ENCODE data around the gene MYO3A.

MYO3A gene

GRCh38 chr10:26219676-26220075, 285.6 kb downstream of the MYO3A start:
- H3K27ac ChIP-seq = no peak overlapping the region
- TF ChIP-seq CTCF (conservative IDR thresholded peaks at IDR 0.05) = no peak

GRCh38 chr10:26220901-26221300, 286.9 kb downstream of the MYO3A start:
- no peak for TF ChIP-seq CTCF (conservative IDR thresholded peaks at IDR 0.05)
- H3K27ac ChIP-seq = no peak overlapping the region

- no peak for TF ChIP-seq CTCF (conservative IDR thresholded peaks at IDR 0.05)
- no peak overlapping the region for H3K27ac ChIP-seq
These were observed 287.5 kb downstream of the MYO3A start for GRCh38 chr10:26221541-26221940.

- no peak overlapping the region for H3K27ac ChIP-seq
- no peak for TF ChIP-seq CTCF (conservative IDR thresholded peaks at IDR 0.05)
These were observed 288.5 kb downstream of the MYO3A start for GRCh38 chr10:26222563-26222962.

- H3K27ac ChIP-seq = no peak overlapping the region
- TF ChIP-seq CTCF (conservative IDR thresholded peaks at IDR 0.05) = no peak
These were observed 291.3 kb downstream of the MYO3A start for GRCh38 chr10:26225322-26225721.

- no peak overlapping the region for H3K27ac ChIP-seq
- no peak for TF ChIP-seq CTCF (conservative IDR thresholded peaks at IDR 0.05)
These were observed 293.8 kb downstream of the MYO3A start for GRCh38 chr10:26227786-26228185.

GRCh38 chr10:26232174-26232573, 298.1 kb downstream of the MYO3A start:
- H3K27ac ChIP-seq = no peak overlapping the region
- TF ChIP-seq CTCF (conservative IDR thresholded peaks at IDR 0.05) = no peak

- TF ChIP-seq CTCF (conservative IDR thresholded peaks at IDR 0.05) = no peak
- H3K27ac ChIP-seq = no peak overlapping the region
These were observed 301.7 kb downstream of the MYO3A start for GRCh38 chr10:26235761-26236160.

All from VCaP (cell line).